Measurements from ENCODE around the gene FGF11. TPM values are rescaled to one million over a fixed set of nuclear protein-coding genes. Genes with fewer than 3 reads are reported as not detected.

The FGF11 gene
- total and polyA plus RNA-seq, 2 of the 13 experiments (the other 11 are each of a cell fraction or from before 2014, with no cell fraction given) = 0.20 to 7.6 TPM

- TF ChIP-seq NRL (CRISPR knock-in tag; IDR thresholded peaks at IDR 0.05; ENCODE audit: borderline replicate concordance) = no peak; the same call in none of the 2 replicates
- no peak; the same call in 1 of the 2 replicates for TF ChIP-seq KDM5A (IDR thresholded peaks at IDR 0.05; ENCODE audit: borderline replicate concordance, low read length)
- TF ChIP-seq NFYC (CRISPR knock-in tag; IDR thresholded peaks at IDR 0.05) = peak; percentile 52; the same call in 1 of the 2 replicates
- peak; percentile 85; the same call in 1 of the 2 replicates for TF ChIP-seq HDAC6 (IDR thresholded peaks at IDR 0.05; ENCODE audit: low read depth, low read length)
- TF ChIP-seq RBM22 (optimal IDR thresholded peaks at IDR 0.05; ENCODE audit: low read length) = peak; percentile 98
- TF ChIP-seq NFE2L1 (CRISPR knock-in tag; IDR thresholded peaks at IDR 0.05; ENCODE audit: borderline replicate concordance) = no peak
- peak; percentile 91 for TF ChIP-seq ETV5 (CRISPR knock-in tag; IDR thresholded peaks at IDR 0.05; ENCODE audit: borderline replicate concordance)
- TF ChIP-seq HNRNPL (IDR thresholded peaks at IDR 0.05; ENCODE audit: low read depth, low read length) = peak; percentile 66
- TF ChIP-seq ZNF354B (CRISPR knock-in tag; IDR thresholded peaks at IDR 0.05) = no peak
- 0 out of 2 replicates have a peak, but pooled peaks have one; percentile 77 for TF ChIP-seq DNMT3B (CRISPR knock-in tag; conservative IDR thresholded peaks at IDR 0.05)
- peak; percentile 55 for TF ChIP-seq ZBTB21 (CRISPR knock-in tag; IDR thresholded peaks at IDR 0.05)
- TF ChIP-seq NFATC3 (CRISPR knock-in tag; IDR thresholded peaks at IDR 0.05) = no peak
- TF ChIP-seq TOPORS (CRISPR knock-in tag; IDR thresholded peaks at IDR 0.05) = peak; percentile 37; the same call in 1 of the 2 replicates
- TF ChIP-seq ZNF777 (CRISPR knock-in tag; IDR thresholded peaks at IDR 0.05) = peak; percentile 71
- TF ChIP-seq TBX3 (IDR thresholded peaks at IDR 0.05; ENCODE audit: borderline replicate concordance) = no peak
- peak; percentile 32; the same call in 1 of the 2 replicates for TF ChIP-seq ZBTB33 (CRISPR knock-in tag; IDR thresholded peaks at IDR 0.05)
These were observed 45.0 kb downstream of the FGF11 start, which contains the start of gene POLR2A (continued) for GRCh38 chr17:7484067-7484918.

Data from HepG2 (cell line).